Hepatocyte (in vitro differentiated cells): Measurements from ENCODE around the gene SLC9A5.

Experiments used
- EZH2 ChIP-seq: fragments of 200-600 bp; sonication (generic); IDR thresholded peaks from 2 replicates; pipeline ENCODE4 v1.6.1; 2016; ENCODE audit warnings: antibody characterized with exemption, mild to moderate bottlenecking, borderline replicate concordance
- TF ChIP-seq, protein P1 (sequence below): fragments of 200-600 bp; sonication (generic); IDR thresholded peaks from 2 replicates; pipeline ENCODE4 v1.5.1; 2016; ENCODE audit warnings: antibody characterized with exemption, mild to moderate bottlenecking; ENCODE audit not compliant: poor library complexity

DNA sequence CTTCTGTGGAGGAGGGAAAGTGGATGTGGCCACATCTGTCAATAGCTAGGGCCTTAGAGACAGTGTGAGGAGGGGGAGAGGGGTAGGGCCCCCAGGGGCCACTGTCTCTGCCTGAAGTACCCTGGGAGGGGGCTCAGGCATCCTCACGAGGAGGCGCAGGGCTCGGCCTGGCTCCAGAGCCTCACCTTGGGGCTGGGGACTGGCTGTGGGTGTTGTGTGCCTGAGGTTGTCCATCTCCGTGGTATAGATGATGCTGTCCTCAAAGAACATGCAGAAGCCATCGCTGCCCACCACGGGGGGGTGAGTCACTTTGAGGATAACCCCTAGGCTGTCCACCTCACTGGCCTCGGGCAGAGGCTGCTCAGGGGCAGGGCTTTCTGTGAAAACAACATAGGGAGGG, 42.7 kb downstream of the SLC9A5 start:
- TF ChIP-seq, protein P1, sequence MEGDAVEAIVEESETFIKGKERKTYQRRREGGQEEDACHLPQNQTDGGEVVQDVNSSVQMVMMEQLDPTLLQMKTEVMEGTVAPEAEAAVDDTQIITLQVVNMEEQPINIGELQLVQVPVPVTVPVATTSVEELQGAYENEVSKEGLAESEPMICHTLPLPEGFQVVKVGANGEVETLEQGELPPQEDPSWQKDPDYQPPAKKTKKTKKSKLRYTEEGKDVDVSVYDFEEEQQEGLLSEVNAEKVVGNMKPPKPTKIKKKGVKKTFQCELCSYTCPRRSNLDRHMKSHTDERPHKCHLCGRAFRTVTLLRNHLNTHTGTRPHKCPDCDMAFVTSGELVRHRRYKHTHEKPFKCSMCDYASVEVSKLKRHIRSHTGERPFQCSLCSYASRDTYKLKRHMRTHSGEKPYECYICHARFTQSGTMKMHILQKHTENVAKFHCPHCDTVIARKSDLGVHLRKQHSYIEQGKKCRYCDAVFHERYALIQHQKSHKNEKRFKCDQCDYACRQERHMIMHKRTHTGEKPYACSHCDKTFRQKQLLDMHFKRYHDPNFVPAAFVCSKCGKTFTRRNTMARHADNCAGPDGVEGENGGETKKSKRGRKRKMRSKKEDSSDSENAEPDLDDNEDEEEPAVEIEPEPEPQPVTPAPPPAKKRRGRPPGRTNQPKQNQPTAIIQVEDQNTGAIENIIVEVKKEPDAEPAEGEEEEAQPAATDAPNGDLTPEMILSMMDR = no peak
- TF ChIP-seq EZH2 = no peak
